ENCODE measurements around the gene VPS18. TPM values are rescaled to one million over a fixed set of nuclear protein-coding genes. Genes with fewer than 3 reads are reported as not detected.

VPS18 gene
- total RNA-seq, 1 donor from 2014 or later: 16.0 TPM

GRCh38 chr15:40944510-40945296, 50.5 kb downstream of the VPS18 start:
- no peak for DNase-seq (ENCODE audit: low spot score)
- intact Hi-C loops (cut with DNase I): loop anchor here (10.0 kb wide), 1 partner anchor 170 kb away; the partner anchor contains the start of gene INO80

GRCh38 chr15:40948706-40949473, 54.6 kb downstream of the VPS18 start:
- intact Hi-C loops (cut with DNase I): loop anchor here (10.0 kb wide), 1 partner anchor 166 kb away; the partner anchor contains the start of gene INO80
- DNase-seq (ENCODE audit: low spot score): no peak

GRCh38 chr15:40949756-40950207, 55.5 kb downstream of the VPS18 start:
- no peak for DNase-seq (ENCODE audit: low spot score)
- intact Hi-C loops (cut with DNase I): loop anchor here (10.0 kb wide), 1 partner anchor 165 kb away; the partner anchor contains the start of gene INO80

- intact Hi-C loops (cut with DNase I): no loop called here
These were observed 57.5 kb downstream of the VPS18 start for GRCh38 chr15:40951764-40952163.

GRCh38 chr15:40952301-40952900, 58.2 kb downstream of the VPS18 start:
- DNase-seq (ENCODE audit: low spot score): no peak
- intact Hi-C loops (cut with DNase I): no loop called here

More at GRCh38 chr15:40951764-40952163, 57.5 kb downstream of the VPS18 start:
- no peak for DNase-seq (ENCODE audit: low spot score)

GRCh38 chr15:40952901-40953712, 58.9 kb downstream of the VPS18 start, which contains the start of gene CHAC1:
Gene CHAC1, plus strand, starts transcription at chr15:40953471. Its CDS starts 113 bp downstream, at chr15:40953584.
- intact Hi-C loops (cut with DNase I): no loop called here

More at GRCh38 chr15:40952901-40953712, 58.9 kb downstream of the VPS18 start, which contains the start of gene CHAC1:
- DNase-seq (ENCODE audit: low spot score): peak; percentile 97

Other genes with a start within 250 kb of the VPS18 start
- gene RAD51, start 199.3 kb upstream of the VPS18 start, total RNA-seq: 0.51 TPM
- 21.1 TPM for gene RMDN3, start 139.2 kb upstream of the VPS18 start, total RNA-seq
- 1.6 TPM for gene GCHFR, start 130.4 kb upstream of the VPS18 start, total RNA-seq
- gene C15orf62, start 124.5 kb upstream of the VPS18 start, total RNA-seq: not detected
- 11.0 TPM for gene ZFYVE19, start 87.4 kb upstream of the VPS18 start, total RNA-seq
- gene DNAJC17, start 87.0 kb upstream of the VPS18 start, total RNA-seq: 19.1 TPM
- not detected for gene PPP1R14D, start 65.7 kb upstream of the VPS18 start, total RNA-seq
- 0.59 TPM for gene SPINT1, start 50.4 kb upstream of the VPS18 start, total RNA-seq
- 0.13 TPM for gene RHOV, start 20.2 kb upstream of the VPS18 start, total RNA-seq
- 11.5 TPM for gene DLL4, start 34.9 kb downstream of the VPS18 start, total RNA-seq
- 1.6 TPM for gene CHAC1, start 59.0 kb downstream of the VPS18 start, total RNA-seq
- 13.3 TPM for gene INO80, start 221.8 kb downstream of the VPS18 start, total RNA-seq